Measurements from ENCODE around the gene CER1.

GRCh38 chr9:14690948-14691730 lies 31.4 kb downstream of the CER1 start:
- TF ChIP-seq, protein P1, sequence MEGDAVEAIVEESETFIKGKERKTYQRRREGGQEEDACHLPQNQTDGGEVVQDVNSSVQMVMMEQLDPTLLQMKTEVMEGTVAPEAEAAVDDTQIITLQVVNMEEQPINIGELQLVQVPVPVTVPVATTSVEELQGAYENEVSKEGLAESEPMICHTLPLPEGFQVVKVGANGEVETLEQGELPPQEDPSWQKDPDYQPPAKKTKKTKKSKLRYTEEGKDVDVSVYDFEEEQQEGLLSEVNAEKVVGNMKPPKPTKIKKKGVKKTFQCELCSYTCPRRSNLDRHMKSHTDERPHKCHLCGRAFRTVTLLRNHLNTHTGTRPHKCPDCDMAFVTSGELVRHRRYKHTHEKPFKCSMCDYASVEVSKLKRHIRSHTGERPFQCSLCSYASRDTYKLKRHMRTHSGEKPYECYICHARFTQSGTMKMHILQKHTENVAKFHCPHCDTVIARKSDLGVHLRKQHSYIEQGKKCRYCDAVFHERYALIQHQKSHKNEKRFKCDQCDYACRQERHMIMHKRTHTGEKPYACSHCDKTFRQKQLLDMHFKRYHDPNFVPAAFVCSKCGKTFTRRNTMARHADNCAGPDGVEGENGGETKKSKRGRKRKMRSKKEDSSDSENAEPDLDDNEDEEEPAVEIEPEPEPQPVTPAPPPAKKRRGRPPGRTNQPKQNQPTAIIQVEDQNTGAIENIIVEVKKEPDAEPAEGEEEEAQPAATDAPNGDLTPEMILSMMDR (IDR thresholded peaks at IDR 0.05; ENCODE audit: low read depth, low read length) = no peak
- TF ChIP-seq POLR2A (IDR thresholded peaks at IDR 0.05; ENCODE audit: extremely low read depth, insufficient read length) = no peak
